Esophagus squamous epithelium (tissue), 5 donors: ENCODE measurements around the gene ACKR4. TPM values are rescaled to one million over a fixed set of nuclear protein-coding genes. Genes with fewer than 3 reads are reported as not detected.

Experiments
- DNase-seq: peaks from one replicate; lab custom pipeline; 2025; lab: John Stamatoyannopoulos, UW
- H3K27ac ChIP-seq, 4 donors: fragments of 200-600 bp; sonication (generic); one replicate each; pipeline ENCODE4 v1.5.1; 2016 to 2019; ENCODE audit warnings: mild to moderate bottlenecking in 1 of 4
- H3K27me3 ChIP-seq, 4 donors: fragments of 200-600 bp; sonication (generic); 1 replicate in 3 of 4; 2 replicates in 1 of 4; pipeline versions ENCODE4 v1.5.1 to v1.6.0; 2017 to 2021; ENCODE audit warnings: antibody characterized with exemption in 1 of 4
- H3K36me3 ChIP-seq, 3 donors: fragments of 200-600 bp; sonication (generic); one replicate each; pipeline ENCODE4 v1.5.1; 2016 to 2019
- H3K4me1 ChIP-seq, 3 donors: fragments of 200-600 bp; sonication (generic); one replicate each; pipeline ENCODE4 v1.5.1; 2017 to 2019
- H3K4me3 ChIP-seq, 4 donors: fragments of 200-600 bp; sonication (generic); 1 replicate in 3 of 4; 2 replicates in 1 of 4; pipeline ENCODE4 v1.5.1; 2016 to 2019; ENCODE audit warnings: mild to moderate bottlenecking in 2 of 4, moderate library complexity in 1 of 4
- H3K9me3 ChIP-seq, 3 donors: fragments of 200-600 bp; sonication (generic); one replicate each; pipeline ENCODE4 v1.5.1; 2016 to 2019
- CTCF ChIP-seq, 6 experiments: fragments of 450-650 bp in 4 of 6; fragments of 200-600 bp in 2 of 6; sonication (generic) in 2 of 6; IDR thresholded peaks; one replicate each; pipeline ENCODE4 v1.5.1; 2016 to 2019; ENCODE audit warnings: antibody characterized with exemption in 6 of 6, mild to moderate bottlenecking in 4 of 6, moderate library complexity in 4 of 6
- POLR2A ChIP-seq, 4 donors: fragments of 450-650 bp; IDR thresholded peaks; one replicate each; pipeline ENCODE4 v1.6.1; 2017; ENCODE audit warnings: antibody characterized with exemption in 4 of 4, mild to moderate bottlenecking in 4 of 4, moderate library complexity in 3 of 4
- WGBS, 2 donors: methylation state at CpG; one replicate each; pipeline ENCODE4 v1.1.5; 2018; 5-methylcytosine and 5-hydroxymethylcytosine counted together
- intact Hi-C: fragments of 100-400 bp; cut with DNase I; formaldehyde crosslinking; loops from one replicate; pipeline ENCODE4 v1.15.0; 2022
- total RNA-seq, 4 donors: library from RNA; depleted of rRNA; stranded (reverse); fragments of >200 nt; gene quantifications; one replicate each; pipeline ENCODE4 v1.1.0, GENCODE V29; 2016
- donor health status: DM: yes; HTN: yes; CAD: no.

Gene ACKR4
- total RNA-seq, 4 donors from 2014 or later: 0.31 to 1.1 (median 0.88) TPM; not detected in 1

- H3K27ac ChIP-seq: peak overlapping the region in 2 of 4 donors; percentile 26 to 32
- H3K4me1 ChIP-seq: peaks cover 0 to 7% (median 0%) of the 10 kb centered on the region in 3 donors
- TF ChIP-seq CTCF (IDR thresholded peaks at IDR 0.05): no peak
- TF ChIP-seq POLR2A (IDR thresholded peaks at IDR 0.05): no peak
- intact Hi-C loops: no loop called here
- H3K4me3 ChIP-seq: no peak overlapping the region
- no peak for DNase-seq
- H3K27me3 ChIP-seq: no peaks in the 10 kb centered on the region
- peaks cover 0 to 12% (median 0%) of the 10 kb centered on the region in 3 donors for H3K36me3 ChIP-seq
- 65 to 66% methylated on average over 2 of the region's 2 CpGs for WGBS, 2 donors
- H3K9me3 ChIP-seq: no peaks in the 10 kb centered on the region
These were observed 27.1 kb upstream of the ACKR4 start for GRCh38 chr3:132570016-132570415.

- no peak for DNase-seq
- intact Hi-C loops: no loop called here
- 43 to 51% methylated on average over 5 of the region's 5 CpGs for WGBS, 2 donors
- no peak overlapping the region for H3K4me3 ChIP-seq
- H3K36me3 ChIP-seq: peaks cover 0 to 30% (median 0%) of the 10 kb centered on the region in 3 donors
- H3K27me3 ChIP-seq: no peaks in the 10 kb centered on the region
- peaks cover 0 to 31% (median 8%) of the 10 kb centered on the region in 3 donors for H3K4me1 ChIP-seq
- peak overlapping the region in 3 of 4 donors; percentile 7 to 38 (median 11) for H3K27ac ChIP-seq
- no peak for TF ChIP-seq CTCF (IDR thresholded peaks at IDR 0.05)
- H3K9me3 ChIP-seq: no peaks in the 10 kb centered on the region
These were observed 23.3 kb upstream of the ACKR4 start for GRCh38 chr3:132573797-132574211.

GRCh38 chr3:132587401-132587800 lies 9.7 kb upstream of the ACKR4 start:
- H3K27me3 ChIP-seq: no peaks in the 10 kb centered on the region
- H3K4me3 ChIP-seq: no peak overlapping the region
- TF ChIP-seq POLR2A (IDR thresholded peaks at IDR 0.05) (no peak), CTCF (IDR thresholded peaks at IDR 0.05) (no peak)
- no peaks in the 10 kb centered on the region for H3K36me3 ChIP-seq
- DNase-seq: no peak
- H3K27ac ChIP-seq: no peak overlapping the region
- H3K9me3 ChIP-seq: no peaks in the 10 kb centered on the region
- no peaks in the 10 kb centered on the region for H3K4me1 ChIP-seq
- WGBS, 2 donors: 68 to 83% methylated on average over 1 of the region's 1 CpG
- intact Hi-C loops: no loop called here

- H3K36me3 ChIP-seq: peaks cover 0 to 10% (median 0%) of the 10 kb centered on the region in 3 donors
- DNase-seq: no peak
- no peak overlapping the region for H3K4me3 ChIP-seq
- intact Hi-C loops: no loop called here
- no peaks in the 10 kb centered on the region for H3K27me3 ChIP-seq
- H3K9me3 ChIP-seq: no peaks in the 10 kb centered on the region
- H3K4me1 ChIP-seq: peaks cover 0 to 18% (median 12%) of the 10 kb centered on the region in 3 donors
- H3K27ac ChIP-seq: no peak overlapping the region
- TF ChIP-seq POLR2A (IDR thresholded peaks at IDR 0.05): no peak
These were observed 4.9 kb upstream of the ACKR4 start for GRCh38 chr3:132592216-132592615.

GRCh38 chr3:132593241-132593946 lies 3.7 kb upstream of the ACKR4 start:
- intact Hi-C loops: no loop called here
- H3K27me3 ChIP-seq: no peaks in the 10 kb centered on the region
- H3K4me1 ChIP-seq: peaks cover 0 to 18% (median 12%) of the 10 kb centered on the region in 3 donors
- H3K9me3 ChIP-seq: no peaks in the 10 kb centered on the region
- H3K36me3 ChIP-seq: peaks cover 0 to 10% (median 2%) of the 10 kb centered on the region in 3 donors
- no peak overlapping the region for H3K4me3 ChIP-seq
- TF ChIP-seq CTCF (IDR thresholded peaks at IDR 0.05): no peak
- TF ChIP-seq POLR2A (IDR thresholded peaks at IDR 0.05): no peak
- 29 to 41% methylated on average over 1 of the region's 1 CpG for WGBS, 2 donors
- peak overlapping the region in 2 of 4 donors; percentile 31 to 54 for H3K27ac ChIP-seq
- DNase-seq: no peak
